ENCODE results near the gene RSU1.

DNA sequence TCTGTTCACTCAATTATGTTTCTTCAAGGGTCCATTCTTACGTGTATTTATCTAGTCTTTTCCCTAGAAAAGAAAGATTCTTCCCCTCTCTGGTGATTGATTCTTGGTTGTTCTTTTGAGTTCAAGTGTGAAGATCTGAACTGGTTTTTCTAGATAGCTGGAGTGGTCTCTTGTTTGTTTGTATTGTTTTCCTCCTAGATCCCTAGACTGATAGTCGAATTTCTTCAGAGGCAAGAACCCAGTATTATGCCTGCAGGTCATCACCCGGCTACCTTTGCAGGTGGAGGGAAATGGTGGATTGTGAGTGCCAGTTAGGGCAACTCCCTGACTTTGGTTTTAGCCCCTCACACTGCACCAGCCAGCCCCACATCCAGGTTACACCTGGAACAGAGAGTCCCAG lies 2.2 kb upstream of the RSU1 start:
- TF ChIP-seq EP300 (IDR thresholded peaks at IDR 0.05), result no peak
- TF ChIP-seq, protein P1, sequence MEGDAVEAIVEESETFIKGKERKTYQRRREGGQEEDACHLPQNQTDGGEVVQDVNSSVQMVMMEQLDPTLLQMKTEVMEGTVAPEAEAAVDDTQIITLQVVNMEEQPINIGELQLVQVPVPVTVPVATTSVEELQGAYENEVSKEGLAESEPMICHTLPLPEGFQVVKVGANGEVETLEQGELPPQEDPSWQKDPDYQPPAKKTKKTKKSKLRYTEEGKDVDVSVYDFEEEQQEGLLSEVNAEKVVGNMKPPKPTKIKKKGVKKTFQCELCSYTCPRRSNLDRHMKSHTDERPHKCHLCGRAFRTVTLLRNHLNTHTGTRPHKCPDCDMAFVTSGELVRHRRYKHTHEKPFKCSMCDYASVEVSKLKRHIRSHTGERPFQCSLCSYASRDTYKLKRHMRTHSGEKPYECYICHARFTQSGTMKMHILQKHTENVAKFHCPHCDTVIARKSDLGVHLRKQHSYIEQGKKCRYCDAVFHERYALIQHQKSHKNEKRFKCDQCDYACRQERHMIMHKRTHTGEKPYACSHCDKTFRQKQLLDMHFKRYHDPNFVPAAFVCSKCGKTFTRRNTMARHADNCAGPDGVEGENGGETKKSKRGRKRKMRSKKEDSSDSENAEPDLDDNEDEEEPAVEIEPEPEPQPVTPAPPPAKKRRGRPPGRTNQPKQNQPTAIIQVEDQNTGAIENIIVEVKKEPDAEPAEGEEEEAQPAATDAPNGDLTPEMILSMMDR (IDR thresholded peaks at IDR 0.05), result no peak
- TF ChIP-seq POLR2AphosphoS5 (IDR thresholded peaks at IDR 0.05), result no peak

Data from sigmoid colon (tissue), 4 donors.